ENCODE results near the gene C1QL1.

DNA sequence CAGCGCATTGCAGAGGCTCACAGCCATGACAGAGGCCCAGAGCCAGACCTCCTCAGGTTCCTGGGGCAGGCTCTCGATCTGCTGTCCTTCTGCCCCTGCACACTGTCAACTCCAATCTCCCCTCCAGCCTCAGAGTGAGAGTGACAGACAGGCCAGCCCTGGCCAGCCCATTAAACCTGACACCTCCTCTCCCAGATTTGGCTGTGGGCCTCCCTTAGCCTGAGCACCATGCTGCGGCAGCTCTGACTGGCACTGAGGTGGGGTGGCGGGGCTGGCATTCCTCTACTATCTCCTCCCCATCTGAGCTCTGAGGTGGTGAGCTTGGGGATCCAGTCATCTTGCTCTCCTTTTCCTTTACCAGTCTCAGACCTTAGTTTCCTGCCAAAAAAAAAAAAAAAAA lies 15.5 kb upstream of the C1QL1 start:
- TF ChIP-seq, protein P1, sequence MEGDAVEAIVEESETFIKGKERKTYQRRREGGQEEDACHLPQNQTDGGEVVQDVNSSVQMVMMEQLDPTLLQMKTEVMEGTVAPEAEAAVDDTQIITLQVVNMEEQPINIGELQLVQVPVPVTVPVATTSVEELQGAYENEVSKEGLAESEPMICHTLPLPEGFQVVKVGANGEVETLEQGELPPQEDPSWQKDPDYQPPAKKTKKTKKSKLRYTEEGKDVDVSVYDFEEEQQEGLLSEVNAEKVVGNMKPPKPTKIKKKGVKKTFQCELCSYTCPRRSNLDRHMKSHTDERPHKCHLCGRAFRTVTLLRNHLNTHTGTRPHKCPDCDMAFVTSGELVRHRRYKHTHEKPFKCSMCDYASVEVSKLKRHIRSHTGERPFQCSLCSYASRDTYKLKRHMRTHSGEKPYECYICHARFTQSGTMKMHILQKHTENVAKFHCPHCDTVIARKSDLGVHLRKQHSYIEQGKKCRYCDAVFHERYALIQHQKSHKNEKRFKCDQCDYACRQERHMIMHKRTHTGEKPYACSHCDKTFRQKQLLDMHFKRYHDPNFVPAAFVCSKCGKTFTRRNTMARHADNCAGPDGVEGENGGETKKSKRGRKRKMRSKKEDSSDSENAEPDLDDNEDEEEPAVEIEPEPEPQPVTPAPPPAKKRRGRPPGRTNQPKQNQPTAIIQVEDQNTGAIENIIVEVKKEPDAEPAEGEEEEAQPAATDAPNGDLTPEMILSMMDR (IDR thresholded peaks at IDR 0.05) = no peak
- no peak for TF ChIP-seq EZH2phosphoT487 (IDR thresholded peaks at IDR 0.05)

Measured in neural progenitor cell (in vitro differentiated cells).